GM19328 (cell line): ENCODE data around the gene FAM161B.
"Not testable (repeated sequence)": the region's sequence is repeated elsewhere in the genome, so short reads cannot be mapped to it uniquely, and the experiment has no call there.

Source experiments
- ATAC-seq: cut with Tn5 transposase; IDR thresholded peaks from one replicate; pipeline ENCODE4 v1.9.1; 2021; ENCODE audit warnings: mild to moderate bottlenecking, moderate library complexity; ENCODE audit not compliant: unreplicated experiment

The FAM161B gene

GRCh38 chr14:73944432-73945158, 5.3 kb downstream of the FAM161B start:
- no peak for ATAC-seq

DNA sequence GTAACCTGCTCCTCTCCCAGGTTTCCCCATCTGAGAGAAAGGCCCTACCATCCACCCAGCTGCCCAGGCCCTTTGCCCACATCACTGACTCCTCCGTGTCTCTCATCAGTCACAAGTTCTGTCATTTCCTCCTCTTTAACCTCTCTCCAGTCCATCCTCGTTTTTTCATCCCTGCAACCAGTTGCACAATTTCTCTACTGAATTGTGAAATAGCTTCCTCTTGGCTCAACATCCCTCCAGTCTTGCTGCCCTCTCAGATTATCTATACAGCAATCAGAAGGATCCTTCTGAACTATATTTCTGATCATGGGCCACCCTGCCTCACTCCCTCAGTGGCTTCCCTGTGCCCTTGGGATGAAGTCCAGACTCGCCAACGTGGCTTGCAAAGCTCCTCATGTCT, 6.8 kb downstream of the FAM161B start:
- ATAC-seq, result no peak

- ATAC-seq, result no peak
These were observed 7.7 kb downstream of the FAM161B start for GRCh38 chr14:73942180-73942579.

DNA sequence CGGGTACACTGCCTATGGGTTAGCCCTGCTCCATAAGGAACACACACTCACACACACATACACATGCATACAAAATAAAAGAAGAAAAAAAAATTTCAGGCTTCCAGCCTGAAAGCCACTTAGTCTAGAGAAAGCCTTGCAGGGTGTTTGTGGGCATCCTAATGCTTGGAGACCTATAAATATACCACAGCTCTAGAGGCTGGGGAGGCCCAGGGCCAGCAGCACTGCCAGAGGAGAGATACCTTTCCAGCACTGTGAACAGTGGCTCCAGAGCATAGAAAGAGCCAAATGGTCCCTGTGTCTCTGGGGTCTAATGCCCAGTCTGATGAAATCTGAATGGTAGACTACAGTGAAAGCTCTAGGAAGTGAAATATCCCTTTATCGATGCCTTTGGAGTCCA, 12.9 kb downstream of the FAM161B start:
- no peak for ATAC-seq

GRCh38 chr14:73936548-73936947, 13.3 kb downstream of the FAM161B start:
- ATAC-seq, result no peak

DNA sequence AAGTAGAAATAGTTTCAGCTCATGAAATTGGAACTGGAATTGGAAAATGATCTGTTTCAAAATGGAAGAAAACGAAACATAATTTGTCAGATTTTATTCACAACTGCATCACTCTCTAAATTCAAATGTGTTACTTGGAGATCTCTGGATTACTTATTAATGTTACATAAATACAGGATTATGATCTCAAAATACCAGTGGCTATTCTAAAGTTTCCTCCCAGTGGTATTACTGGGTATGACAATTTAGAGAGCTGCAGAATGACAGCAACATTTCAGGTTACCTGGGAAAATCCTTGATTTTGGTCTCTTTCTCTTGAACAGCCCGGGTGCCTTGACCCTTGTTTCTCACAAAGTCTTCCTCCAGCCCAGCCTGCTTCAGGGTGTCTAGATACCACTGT, 14.2 kb downstream of the FAM161B start:
- ATAC-seq, result no peak

GRCh38 chr14:73924337-73924736, 25.6 kb downstream of the FAM161B start:
- ATAC-seq, result no peak

DNA sequence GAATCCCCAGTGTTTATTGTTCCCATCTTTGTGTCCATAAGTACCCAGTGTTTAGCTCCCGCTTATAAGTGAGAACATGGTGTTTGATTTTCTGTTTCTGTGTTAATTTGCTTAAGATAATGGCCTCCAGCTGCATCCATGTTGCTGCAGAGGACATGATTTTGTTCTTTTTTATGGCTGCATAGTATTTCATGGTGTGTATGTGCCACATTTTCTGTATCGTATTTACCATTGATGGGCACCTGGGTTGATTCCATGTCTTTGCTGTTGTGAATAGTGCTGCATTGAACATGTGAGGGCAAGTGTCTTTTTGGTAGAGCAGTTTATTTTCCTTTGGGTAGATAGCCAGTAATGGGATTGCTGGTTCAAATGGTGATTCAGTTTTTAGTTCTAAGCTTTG, 30.4 kb downstream of the FAM161B start:
- not testable (repeated sequence) for ATAC-seq

- no peak for ATAC-seq
These were observed 33.6 kb downstream of the FAM161B start for GRCh38 chr14:73916324-73916723.

DNA sequence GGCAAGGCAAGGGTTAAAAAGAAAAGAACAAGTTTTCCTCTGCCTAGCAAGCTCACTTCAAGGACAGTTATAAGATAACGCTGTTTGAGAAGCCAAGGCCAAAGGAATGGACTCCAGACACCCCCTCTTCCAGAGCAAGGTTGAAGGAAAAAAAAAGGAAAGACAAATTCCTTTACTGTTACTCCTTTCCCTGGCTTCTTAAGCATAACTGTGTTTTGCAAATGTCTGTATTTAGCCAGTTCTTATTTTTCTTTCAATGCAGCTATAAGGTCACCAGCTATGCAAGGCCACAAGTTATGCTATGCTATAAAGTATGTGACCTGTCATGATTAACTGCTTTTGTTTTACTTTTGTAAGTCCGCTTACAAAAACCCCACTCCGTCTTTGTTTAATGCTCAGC, 36.6 kb downstream of the FAM161B start:
- no peak for ATAC-seq

- no peak for ATAC-seq
These were observed 40.2 kb downstream of the FAM161B start for GRCh38 chr14:73909681-73910080.

- no peak for ATAC-seq
These were observed 46.9 kb downstream of the FAM161B start for GRCh38 chr14:73903028-73903427.

- ATAC-seq, result no peak
These were observed 53.4 kb downstream of the FAM161B start for GRCh38 chr14:73896521-73896920.

- ATAC-seq, result no peak
These were observed 54.0 kb downstream of the FAM161B start for GRCh38 chr14:73895939-73896338.

DNA sequence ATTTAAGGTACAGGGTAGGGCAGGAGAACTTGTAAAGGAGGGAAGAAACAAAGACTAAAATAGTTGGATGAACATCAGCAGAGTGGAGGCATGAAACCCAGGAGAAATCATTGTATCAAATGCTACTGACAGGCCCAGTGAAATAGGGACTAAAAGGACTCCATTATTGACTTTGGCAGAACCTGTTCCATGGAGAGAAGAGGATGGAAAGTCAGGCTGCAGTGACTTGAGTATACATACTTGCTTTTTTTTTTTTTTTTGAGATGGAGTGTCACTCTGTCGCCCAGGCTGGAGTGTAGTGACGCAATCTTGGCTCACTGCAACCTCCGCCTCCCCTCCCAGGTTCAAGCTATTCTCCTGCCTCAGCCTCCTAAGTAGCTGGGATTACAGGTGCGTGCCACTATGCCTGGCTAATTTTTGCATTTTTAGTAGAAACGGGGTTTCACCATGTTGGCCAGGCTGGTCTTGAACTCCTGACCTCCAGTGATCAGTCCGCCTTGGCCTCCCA, 55.7 kb downstream of the FAM161B start:
- ATAC-seq, result not testable (repeated sequence)

- no peak for ATAC-seq
These were observed 60.5 kb downstream of the FAM161B start for GRCh38 chr14:73889376-73889775.

- ATAC-seq, result no peak
These were observed 60.9 kb downstream of the FAM161B start for GRCh38 chr14:73888971-73889370.

GRCh38 chr14:73888460-73888725, 61.5 kb downstream of the FAM161B start:
- no peak for ATAC-seq

GRCh38 chr14:73887694-73888459, 62.0 kb downstream of the FAM161B start:
- ATAC-seq, result no peak

- ATAC-seq, result no peak
These were observed 62.6 kb downstream of the FAM161B start for GRCh38 chr14:73887318-73887616.

- ATAC-seq, result peak; percentile 96
These were observed 63.2 kb downstream of the FAM161B start, which contains the start of gene ZNF410 for GRCh38 chr14:73886449-73887317. Gene ZNF410 (plus strand): TSS chr14:73886859. CDS start chr14:73892176, 5,317 bp downstream.
